Activated T-helper 1 cell treated with Interleukin-2 at 50 U/mL for 16 hours (primary cell): Measurements from ENCODE around the gene ADAMTS13.

Source experiments
- DNase-seq: peaks from one replicate; pipeline ENCODE4 v3.0.0-alpha.2; 2020; ENCODE audit warnings: low read depth

The ADAMTS13 gene

GRCh38 chr9:133454943-133455673 lies 32.9 kb downstream of the ADAMTS13 start:
- no peak for DNase-seq

DNA sequence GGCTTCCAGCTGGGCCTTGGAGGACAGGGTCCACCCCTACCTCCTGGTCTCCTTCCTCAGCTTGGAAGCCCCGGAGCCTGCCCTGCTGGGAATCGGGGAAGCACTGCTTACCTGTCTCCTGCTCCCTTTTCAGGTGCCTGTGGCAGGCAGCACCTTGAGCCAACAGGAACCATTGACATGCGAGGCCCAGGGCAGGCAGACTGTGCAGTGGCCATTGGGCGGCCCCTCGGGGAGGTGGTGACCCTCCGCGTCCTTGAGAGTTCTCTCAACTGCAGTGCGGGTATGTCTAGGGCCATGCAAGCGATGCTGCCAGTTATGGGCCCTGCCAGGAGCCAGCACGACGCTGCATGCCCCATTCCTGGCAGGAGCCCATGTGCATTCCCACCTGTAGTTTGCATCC lies 33.8 kb downstream of the ADAMTS13 start:
- DNase-seq = no peak

- no peak for DNase-seq
These were observed 34.2 kb downstream of the ADAMTS13 start for GRCh38 chr9:133456409-133456808.

DNA sequence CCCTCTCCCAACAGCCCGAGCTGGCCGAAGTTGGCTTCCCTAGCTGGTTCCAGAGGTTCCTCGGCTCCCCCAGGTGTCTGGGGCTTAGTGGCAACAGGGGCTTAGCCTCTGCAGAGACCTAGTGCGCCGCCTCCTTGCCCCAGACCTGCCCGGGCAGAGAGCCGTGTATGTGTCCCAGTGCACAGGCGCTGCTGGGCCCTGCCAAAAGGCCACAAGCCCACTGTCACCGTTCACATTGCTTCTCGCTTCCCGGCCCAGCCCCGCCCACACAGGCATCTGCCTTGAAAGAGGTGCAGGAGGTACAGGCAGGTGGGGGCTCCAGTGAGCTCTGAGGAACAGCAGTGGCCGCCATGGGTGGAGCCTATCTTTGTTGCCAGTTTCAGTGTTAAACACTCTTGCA lies 35.1 kb downstream of the ADAMTS13 start:
- DNase-seq = no peak

DNA sequence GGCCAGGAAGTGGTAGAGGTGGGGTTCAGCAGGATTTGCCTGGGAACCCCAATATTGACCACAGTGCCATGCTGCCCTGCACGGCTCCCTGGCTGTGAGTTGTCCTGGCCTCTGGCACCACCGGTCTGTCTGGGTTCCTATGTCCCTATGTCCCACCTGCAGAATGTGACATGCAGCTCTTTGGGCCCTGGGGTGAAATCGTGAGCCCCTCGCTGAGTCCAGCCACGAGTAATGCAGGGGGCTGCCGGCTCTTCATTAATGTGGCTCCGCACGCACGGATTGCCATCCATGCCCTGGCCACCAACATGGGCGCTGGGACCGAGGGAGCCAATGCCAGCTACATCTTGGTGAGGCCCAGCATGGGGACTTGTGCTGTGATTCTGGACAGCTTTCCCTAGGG lies 35.6 kb downstream of the ADAMTS13 start:
- DNase-seq = no peak

- DNase-seq = no peak
These were observed 36.6 kb downstream of the ADAMTS13 start for GRCh38 chr9:133458643-133459312.

DNA sequence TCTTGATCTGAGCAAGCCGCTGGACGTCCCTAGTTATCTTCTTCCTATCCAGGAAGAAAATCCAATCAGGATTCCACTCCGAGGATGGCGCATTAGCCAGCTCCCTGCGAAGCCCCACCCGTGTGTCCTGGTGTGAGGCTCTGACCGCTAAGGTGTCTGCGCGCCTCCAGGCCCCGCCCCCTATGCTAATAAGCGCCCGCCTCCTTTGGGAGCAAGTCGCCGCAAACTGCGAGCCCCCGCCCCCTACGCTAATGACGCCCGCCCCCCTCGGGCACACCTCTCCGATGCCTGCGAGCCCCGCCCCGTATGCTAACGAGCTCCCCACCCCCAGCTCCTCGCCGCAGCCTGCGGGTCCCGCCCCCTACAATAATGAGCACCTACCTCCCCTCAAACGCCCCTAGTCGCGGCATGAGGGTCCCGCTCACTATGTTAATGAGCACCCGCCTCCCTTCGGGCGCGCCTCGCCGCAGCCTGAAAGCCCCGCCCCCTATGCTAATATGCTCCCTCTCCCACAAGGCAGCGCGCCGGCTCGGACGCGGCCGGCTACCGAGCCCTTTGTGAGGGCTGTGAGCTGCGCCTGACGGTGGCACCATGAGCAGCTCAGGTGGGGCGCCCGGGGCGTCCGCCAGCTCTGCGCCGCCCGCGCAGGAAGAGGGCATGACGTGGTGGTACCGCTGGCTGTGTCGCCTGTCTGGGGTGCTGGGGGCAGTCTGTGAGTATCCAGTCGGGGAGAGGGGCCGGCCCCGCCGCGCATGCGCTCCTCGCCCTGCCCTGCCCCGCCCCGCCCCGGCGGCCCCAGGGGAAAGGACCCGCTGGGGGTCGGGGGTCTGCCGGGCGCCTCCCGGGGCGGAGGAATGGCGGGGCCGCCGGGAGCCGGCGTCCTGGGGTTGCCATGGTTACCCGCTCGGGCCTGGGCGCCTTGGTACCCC lies 37.6 kb downstream of the ADAMTS13 start, which contains the start of gene CACFD1:
CACFD1 (plus strand) TSS at position 503 of the 929 bp plus-strand sequence; CDS start at position 592, 89 bp downstream.
- DNase-seq = peak; percentile 84

DNA sequence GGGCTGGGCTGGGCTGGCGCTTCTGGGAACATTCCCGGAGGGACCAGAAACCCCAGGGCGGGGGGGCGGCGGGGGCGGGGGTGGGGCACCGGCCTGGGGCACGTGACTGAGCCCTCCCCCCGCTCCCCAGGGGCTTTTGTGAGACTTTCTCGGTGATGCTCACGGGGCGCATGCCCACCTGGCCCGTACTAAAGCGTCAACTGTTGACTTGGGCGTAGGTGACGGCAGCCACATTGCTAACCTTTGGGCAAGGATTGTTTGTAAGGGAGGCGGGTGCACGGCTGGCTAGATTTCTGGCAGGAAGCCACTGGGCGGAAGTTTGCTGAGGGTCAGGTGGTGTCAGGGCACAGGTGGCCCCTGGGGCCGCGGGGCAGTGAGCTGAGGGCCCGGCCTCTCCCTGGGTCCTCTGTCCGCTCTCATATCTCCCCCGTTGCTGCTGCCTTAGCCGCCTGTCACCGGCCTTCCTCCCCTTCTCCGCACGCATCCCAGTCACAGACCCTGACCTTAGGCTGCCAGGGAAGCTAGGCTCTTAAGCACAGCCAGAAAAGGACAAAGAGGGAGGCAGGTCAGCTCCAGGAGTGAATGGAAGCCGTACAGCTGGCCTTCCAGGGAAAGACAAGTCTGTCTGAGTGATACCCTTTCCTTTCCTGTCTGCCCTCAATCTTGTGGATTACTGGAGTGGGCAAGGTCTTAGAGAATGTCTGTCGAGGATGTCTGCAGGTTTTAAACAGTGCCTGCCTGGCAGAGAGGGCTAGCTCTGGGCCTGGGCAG lies 38.4 kb downstream of the ADAMTS13 start:
- peak; percentile 13 for DNase-seq

GRCh38 chr9:133461975-133462374 lies 39.8 kb downstream of the ADAMTS13 start:
- no peak for DNase-seq

- DNase-seq = no peak
These were observed 41.2 kb downstream of the ADAMTS13 start for GRCh38 chr9:133463234-133463863.

- no peak for DNase-seq
These were observed 41.9 kb downstream of the ADAMTS13 start for GRCh38 chr9:133463864-133464615.

GRCh38 chr9:133464638-133465037 lies 42.5 kb downstream of the ADAMTS13 start:
- no peak for DNase-seq

- DNase-seq = no peak
These were observed 43.8 kb downstream of the ADAMTS13 start for GRCh38 chr9:133465984-133466383.

DNA sequence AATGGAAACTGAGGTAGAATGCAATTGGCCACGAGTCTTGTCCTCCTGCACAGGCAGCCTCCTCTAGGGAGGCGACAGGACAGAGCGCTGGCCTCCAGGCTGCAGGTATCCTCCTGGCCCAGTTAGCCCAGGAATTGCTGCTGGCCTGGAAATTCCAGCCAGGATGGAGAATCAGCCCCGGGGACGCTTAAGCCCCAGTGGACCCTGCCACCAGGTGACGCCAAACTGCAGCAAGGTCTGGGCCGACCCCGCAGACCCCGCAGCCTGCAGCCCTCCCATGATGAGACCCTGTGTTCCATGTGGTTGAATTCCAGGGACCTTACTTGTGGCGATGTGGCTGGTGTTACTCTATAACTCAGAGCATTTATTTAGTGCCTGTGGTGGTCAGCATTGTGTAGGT lies 44.9 kb downstream of the ADAMTS13 start:
- DNase-seq = no peak

GRCh38 chr9:133468374-133468773 lies 46.2 kb downstream of the ADAMTS13 start:
- no peak for DNase-seq

DNA sequence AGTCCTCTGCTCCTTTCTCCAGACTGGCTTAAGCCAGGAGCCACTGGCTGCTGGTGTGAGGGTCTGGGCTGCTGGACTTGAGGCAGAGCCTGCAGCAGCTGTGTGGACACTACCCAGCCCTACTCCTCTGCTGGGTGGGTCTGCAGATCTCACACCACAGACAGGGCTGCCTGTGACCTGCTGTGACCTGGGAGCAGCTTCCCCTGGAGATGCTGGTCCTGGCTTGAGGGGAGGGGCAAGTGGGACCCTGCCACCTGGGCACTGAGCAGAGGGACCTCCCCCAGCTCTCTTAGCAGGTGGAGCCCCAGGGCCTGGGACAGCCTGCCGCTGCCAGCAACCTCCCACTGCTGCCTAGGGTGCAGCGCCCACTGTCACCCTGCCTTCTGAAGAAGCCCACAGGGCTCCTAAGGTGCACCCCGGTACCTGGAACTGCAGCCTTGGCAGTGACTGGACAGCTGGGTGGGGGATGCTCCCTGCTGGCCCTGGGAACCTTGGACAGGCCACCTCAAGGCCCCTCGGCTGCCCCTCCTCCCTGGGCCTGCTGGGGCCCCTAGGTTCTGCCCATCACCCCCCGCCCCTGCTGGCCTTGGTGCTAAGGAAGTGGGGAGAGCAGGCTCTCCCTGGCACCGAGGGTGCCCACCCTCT lies 46.7 kb downstream of the ADAMTS13 start:
- DNase-seq = no peak

GRCh38 chr9:133470427-133470924 lies 48.3 kb downstream of the ADAMTS13 start:
- no peak for DNase-seq

GRCh38 chr9:133470988-133471387 lies 48.8 kb downstream of the ADAMTS13 start:
- no peak for DNase-seq

- no peak for DNase-seq
These were observed 49.5 kb downstream of the ADAMTS13 start for GRCh38 chr9:133471551-133472276.
